ENCODE results near the gene DDX3X. TPM values are rescaled to one million over a fixed set of nuclear protein-coding genes. Genes with fewer than 3 reads are reported as not detected.
A peak's percentile ranks its signal among the peaks of the same experiment; 100 is the strongest.

Gene DDX3X
- total RNA-seq, 2 donors from 2014 or later, result 137 to 301 TPM

DNA sequence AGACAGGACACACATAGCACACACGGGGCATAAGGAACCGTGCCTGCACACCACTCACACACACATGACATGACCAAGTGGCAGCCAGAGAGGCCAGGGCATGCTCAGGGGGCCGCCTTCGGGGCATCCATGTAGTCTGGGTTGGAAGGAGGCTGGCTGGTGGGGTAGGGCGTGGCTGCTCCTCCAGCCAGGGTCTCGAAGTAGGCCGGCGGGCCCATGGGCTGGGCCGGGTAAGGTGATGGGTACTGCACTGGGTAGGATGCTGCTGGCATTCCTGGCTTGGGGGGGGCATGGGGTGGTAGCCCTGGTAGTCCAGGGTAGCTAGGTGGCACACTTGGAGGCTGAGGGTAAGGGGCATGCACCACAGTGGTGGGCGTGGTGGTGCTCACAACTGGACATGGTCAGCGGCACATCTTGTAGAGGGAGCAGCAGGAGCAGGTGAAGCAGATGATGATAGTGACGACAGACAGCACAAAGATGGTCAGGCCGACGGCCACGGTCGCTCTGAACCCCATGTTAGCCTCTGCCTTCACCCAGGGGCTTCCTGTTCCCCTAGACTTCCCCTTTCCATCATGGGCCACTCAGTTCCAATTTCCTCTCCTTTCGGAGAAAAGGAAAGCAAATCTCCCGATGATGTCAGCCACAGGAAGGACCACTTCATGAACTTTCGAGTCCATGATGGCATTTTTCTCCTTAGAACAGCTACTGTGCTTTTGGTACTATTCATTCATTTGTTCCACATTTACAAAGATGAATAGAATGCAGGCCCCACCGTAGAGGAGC is 10.9 kb upstream of the DDX3X start:
- ATAC-seq (no peak), DNase-seq (no peak)
- intact Hi-C loops (cut with DNase I), result no loop called here

DNA sequence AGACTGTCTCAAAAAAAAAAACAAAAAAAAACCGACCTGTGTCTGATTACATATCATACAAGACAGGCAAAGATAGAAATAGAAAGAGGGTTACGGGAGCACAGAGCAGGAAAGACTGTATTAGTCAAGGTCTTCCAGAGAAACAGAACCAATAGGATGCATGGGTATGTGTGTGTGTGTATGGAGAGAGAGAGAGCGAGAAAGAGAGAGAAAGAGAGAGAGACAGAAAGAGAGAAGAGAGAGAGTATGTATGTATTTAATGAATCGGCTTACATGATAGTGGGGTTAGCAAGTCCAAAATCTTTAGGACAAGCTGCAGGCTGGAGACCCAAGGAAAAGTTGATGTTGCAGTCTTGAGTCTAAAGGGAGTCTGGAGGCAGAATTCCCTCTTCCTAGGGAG is 7.5 kb upstream of the DDX3X start:
- no peak for ATAC-seq
- no peak for DNase-seq
- intact Hi-C loops (cut with DNase I), result no loop called here

DNA sequence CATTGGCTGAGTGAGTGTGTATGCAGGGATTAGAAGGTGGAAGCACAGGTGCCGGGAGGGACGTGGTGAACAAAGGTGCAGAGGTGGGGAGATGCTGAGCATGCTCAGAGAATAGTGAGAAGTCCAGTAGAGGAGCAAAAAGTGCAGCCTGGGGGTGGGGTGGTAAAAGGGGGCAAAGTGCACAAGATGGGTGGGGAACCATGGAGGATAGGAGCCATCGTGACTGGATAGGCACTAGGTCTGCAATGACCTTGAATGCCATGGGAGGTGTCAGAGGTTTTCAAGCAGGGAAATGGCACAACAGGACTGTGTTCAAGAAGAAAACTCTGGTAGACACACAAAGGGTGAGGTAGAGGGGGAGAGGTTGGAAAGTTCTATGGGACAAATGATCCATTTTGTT is 6.6 kb upstream of the DDX3X start:
- intact Hi-C loops (cut with DNase I), result no loop called here
- DNase-seq, result no peak
- ATAC-seq, result no peak

DNA sequence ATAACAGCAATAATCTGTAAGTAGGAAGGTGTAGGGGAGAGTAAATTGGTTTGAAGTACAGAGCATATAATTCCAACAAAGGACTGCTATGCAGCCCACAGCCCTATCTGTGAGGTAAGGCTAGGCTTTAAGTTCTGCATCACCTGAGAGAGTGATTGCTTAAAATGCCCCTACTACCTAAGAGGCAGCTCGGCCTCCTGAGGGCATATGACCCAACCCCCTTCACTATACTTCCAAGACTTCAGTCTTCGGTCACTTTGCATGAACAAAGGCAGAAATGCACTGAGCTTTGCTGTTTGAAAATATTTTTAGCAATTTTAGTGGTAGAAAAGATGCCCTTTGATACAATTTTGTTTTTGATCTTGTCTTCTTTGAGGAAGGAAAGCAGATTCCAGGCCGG is 4.9 kb upstream of the DDX3X start:
- ATAC-seq (no peak), DNase-seq (no peak)
- intact Hi-C loops (cut with DNase I), result no loop called here

DNA sequence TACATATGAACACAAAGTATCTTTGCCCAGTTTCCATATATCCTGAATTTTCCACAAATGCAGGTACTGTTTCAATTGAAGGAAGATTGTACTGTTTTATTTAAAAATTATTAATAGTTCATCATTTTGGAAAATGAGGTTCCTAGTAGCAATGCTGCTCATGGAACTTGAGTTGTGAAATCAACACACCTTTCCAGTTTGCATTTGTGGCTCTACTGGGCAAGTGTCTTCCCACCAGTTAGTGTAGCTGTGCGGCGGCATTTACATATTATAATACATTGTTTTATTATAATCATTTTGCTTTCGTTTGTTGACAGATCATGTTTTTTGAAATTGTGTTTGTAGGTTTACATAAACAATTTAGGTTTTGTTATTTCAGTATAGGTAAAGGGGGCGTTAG is 2.0 kb upstream of the DDX3X start:
- intact Hi-C loops (cut with DNase I), result loop anchor here in 1 of 2 donors (10.0 kb wide), 1 partner anchor 113 kb away; the partner anchor contains the start of gene NYX

DNA sequence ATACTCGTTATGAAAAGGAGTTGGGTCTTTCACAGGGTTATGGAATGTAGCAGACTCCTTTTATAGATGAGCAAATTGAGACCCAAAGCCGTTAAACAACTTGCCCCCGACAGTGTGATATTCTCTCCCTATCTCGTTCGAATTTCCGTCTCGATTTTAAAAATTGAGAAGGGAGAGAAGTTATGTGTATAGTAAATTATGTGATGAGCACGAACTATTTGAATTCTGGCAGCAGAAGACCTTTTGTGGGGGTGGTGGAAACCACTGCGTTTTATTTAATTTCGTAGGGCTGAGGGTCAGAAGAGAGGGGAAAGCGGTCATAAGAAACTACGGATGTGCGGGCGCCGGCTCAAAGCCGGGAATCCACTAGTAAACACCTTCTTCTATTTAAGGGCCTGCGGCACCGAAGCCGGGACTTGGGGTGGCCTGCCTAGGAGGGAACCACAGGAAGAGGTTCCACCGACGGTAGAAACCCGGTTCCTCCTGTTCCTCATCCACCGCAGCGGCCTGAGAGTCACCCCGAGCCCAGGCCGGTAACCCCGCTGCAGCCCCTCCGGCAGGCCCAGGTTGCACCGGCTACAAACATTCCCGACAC is 1.5 kb upstream of the DDX3X start:
- DNase-seq, result peak; percentile 42
- intact Hi-C loops (cut with DNase I), result loop anchor here in 1 of 2 donors (10.0 kb wide), 1 partner anchor 112 kb away; the partner anchor contains the start of gene NYX
- ATAC-seq, result peak in 1 of 2 donors; percentile 1

More for the DNA sequence above, 2.0 kb upstream of the DDX3X start:
- no peak for DNase-seq
- no peak for ATAC-seq

DNA sequence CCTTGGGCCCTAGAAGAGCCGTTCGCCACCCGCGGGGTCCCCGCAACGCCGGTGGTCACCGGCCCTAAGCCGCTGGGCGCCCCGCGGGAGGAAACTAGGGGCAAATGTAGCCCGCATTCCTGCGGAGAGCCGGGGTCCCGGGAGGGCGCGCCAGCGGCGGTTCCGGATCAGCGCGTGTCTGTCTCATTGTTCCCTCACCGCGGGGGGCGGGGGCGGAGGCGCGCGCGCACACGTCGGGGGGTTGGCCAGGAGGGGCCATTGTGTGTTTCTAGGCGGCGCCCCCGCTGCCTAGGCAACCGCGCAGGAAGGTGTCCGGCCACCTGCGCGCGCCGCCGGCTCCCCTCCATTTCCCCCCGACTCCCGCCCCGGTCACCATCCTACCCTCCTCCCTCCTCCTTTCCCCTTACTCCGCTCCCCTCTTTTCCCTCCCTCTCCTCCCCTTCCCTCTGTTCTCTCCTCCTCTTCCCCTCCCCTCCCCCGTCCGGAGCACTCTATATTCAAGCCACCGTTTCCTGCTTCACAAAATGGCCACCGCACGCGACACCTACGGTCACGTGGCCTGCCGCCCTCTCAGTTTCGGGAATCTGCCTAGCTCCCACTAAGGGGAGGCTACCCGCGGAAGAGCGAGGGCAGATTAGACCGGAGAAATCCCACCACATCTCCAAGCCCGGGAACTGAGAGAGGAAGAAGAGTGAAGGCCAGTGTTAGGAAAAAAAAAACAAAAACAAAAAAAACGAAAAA is 789 bp upstream of the DDX3X start:
- ATAC-seq, result peak; percentile 63 to 75
- intact Hi-C loops (cut with DNase I), result loop anchor here in 1 of 2 donors (10.0 kb wide), 1 partner anchor 112 kb away; the partner anchor contains the start of gene NYX

DNA sequence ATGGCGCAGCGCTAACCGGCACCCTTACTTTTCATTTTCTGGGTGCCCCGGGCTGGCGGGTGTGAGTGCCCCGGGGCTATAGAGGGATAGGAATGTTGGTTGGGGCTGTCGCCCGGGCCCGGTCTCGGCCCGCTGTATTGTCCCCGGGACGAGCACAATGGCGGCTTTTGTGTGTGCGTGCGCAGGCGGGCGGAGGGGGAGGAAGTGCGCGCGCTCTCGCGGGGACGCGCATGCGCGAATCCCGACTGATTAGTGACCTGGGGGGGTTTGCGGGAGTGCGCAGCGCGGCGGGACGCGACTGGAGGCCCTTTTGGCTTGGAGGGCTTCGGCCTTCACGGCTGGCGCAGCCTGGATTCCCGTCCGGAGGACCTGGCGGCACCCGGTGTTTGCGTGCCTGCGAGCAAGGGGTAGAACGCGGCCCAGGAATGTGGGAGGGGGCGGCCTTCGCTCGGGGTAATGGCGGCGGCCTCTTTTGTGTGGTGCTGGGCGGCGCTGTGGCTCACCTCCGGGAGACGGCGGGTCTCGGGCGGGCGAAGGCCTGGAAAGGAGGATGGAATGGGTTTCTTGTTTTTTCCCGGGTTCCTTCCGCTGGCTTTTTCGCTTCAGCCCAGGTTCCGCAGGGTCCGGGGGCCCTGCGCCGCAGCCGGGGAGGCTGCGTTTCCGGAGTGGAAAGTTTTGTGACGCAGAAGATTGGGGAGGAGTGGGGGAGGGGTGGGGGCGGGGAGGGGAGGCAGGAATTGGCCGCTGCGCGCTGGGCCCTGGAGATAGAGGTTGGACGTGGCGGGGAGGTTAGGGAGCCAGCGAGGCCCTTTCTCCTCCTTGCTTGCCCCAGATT is 618 bp downstream of the DDX3X start:
- intact Hi-C loops (cut with DNase I), result loop anchor here in 1 of 2 donors (10.0 kb wide), 1 partner anchor 110 kb away; the partner anchor contains the start of gene NYX
- ATAC-seq (peak; percentile 68 to 79), DNase-seq (peak; percentile 92)

More for the DNA sequence above, 789 bp upstream of the DDX3X start:
- DNase-seq, result peak; percentile 93

DNA sequence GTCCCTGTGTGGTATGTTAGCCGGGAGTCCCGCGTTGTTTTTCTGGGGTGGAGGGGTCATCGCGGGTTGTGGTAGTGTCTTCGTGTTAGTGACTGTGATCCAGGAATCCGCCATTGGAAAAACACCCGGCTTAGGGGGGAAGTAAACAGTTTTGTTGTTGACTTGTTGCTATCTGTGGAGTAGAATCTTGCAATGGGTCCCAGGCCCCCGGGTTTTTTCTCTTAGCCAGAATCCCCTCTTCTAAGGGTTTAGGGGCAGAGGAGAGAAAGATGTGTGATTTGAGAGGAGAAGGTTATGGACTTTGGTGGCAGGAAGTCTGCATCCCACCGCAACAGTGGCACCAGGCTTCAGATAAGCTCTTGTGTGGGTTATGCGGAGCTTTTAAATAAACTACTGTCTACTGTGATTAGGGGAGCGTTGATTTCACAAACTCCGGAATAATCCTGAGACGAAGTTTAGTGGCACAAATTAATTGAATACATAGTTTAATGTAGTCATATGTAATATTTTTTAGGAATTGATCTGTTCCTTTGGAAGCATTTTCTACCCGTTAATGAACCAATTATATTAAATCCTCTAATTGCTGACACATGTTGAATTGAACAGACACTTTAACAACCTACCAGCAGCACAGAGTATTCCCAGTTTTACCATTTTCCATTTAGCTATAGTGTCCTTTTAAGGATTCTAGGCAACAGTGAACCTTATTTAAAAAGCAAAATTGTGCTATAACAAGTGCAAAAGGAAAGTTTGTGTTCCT is 1.4 kb downstream of the DDX3X start:
- DNase-seq, result no peak
- intact Hi-C loops (cut with DNase I), result loop anchor here in 1 of 2 donors (10.0 kb wide), 1 partner anchor 109 kb away; the partner anchor contains the start of gene NYX
- no peak for ATAC-seq

DNA sequence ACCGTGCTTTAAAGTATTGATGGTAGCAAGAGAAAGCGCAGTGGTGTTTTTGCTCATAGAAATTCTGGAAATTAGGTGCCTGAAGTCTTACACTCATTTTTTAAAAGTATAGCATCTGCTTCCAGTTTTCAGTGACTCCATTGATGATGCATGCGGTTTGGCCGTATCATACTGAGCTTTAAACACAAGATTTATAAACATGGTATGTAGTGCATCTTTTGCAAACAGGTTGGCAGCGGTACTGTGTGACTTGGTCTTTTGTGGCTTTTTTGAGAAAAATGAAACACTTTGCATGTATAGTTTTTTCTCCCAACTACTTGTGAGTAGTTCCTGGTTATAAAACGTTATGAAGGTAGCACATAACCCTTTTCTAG is 2.0 kb downstream of the DDX3X start:
- no peak for ATAC-seq
- no peak for DNase-seq
- intact Hi-C loops (cut with DNase I), result loop anchor here in 1 of 2 donors (10.0 kb wide), 1 partner anchor 109 kb away; the partner anchor contains the start of gene NYX

DNA sequence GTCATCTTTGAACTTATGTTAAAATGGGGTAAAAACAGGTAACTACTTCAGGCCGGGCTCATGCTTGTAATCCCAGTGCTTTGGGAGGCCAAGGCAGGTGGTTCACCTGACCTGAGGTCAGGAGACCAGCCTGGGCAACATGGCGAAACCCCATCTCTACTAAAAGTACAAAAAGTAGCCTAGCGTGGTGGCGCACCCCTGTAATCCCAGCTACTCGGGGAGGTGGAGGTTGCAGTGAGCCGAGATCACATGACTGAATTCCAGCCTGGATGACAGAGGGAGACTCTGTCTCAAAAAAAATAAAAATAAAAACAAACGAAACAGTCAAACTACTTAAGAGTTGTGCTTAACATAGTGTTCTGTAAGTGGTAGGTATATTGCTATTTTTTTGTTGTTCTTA is 2.5 kb downstream of the DDX3X start:
- DNase-seq, result no peak
- intact Hi-C loops (cut with DNase I), result loop anchor here in 1 of 2 donors (10.0 kb wide), 1 partner anchor 108 kb away; the partner anchor contains the start of gene NYX

DNA sequence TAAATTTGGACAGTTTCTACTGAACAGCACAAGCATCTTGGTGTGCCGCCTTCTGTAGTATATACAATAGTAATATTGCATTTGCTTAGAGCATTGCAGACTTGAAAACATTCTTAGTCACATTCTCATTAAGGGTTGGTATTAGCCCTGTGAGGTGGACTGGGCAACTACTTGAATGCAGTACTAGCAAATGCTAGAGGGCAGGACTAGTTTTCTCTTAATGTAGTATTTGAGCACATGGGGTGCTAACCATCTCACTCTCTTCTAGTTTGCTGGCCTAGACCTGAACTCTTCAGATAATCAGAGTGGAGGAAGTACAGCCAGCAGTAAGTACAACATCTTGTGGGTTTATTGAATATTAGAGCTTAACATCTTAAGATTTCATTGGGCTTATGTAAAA is 3.2 kb downstream of the DDX3X start:
- DNase-seq, result no peak
- ATAC-seq, result no peak
- intact Hi-C loops (cut with DNase I), result loop anchor here in 1 of 2 donors (10.0 kb wide), 1 partner anchor 108 kb away; the partner anchor contains the start of gene NYX

More for the DNA sequence above, 2.5 kb downstream of the DDX3X start:
- ATAC-seq, result no peak

DNA sequence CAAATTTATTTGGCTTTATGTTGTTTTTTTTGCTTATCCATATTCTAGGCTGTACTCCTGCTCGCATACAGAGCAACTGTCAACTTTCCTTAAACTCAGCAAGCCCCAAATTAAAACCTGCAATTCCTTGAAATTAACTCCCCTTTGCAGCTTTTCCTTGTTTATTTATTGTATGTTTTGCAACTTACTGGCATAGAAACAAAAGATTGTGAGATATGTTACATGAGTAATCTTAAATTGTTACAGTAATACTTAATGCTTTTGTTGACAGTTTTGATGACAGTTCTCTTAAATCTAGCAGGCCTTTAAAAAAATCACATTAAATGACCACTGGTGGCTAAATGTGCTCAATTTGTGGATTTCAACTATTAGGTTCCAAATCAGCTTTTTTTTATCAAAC is 4.5 kb downstream of the DDX3X start:
- intact Hi-C loops (cut with DNase I), result loop anchor here in 1 of 2 donors (10.0 kb wide), 1 partner anchor 106 kb away; the partner anchor contains the start of gene NYX
- DNase-seq (no peak), ATAC-seq (no peak)

DNA sequence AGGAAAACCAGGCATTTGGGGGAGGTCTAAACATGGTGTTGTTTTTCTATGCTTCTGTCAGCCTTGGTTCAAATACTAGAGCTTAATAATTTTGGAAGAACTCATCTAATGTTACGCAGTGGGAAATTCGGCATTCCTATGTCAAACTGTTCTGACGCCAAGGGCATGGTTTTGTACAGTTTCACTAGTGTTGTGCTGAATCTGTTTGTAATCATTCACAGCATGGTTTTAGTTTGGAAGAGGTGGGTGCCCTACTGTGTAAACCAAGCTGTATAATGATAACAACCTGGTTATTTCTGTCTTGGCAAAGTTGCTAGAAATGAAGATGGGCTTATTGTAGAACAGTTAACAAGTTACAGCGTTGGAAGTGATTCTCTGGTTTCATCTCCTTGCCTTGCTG is 5.2 kb downstream of the DDX3X start:
- ATAC-seq (no peak), DNase-seq (no peak)
- intact Hi-C loops (cut with DNase I), result loop anchor here in 1 of 2 donors (10.0 kb wide), 1 partner anchor 106 kb away; the partner anchor contains the start of gene NYX

DNA sequence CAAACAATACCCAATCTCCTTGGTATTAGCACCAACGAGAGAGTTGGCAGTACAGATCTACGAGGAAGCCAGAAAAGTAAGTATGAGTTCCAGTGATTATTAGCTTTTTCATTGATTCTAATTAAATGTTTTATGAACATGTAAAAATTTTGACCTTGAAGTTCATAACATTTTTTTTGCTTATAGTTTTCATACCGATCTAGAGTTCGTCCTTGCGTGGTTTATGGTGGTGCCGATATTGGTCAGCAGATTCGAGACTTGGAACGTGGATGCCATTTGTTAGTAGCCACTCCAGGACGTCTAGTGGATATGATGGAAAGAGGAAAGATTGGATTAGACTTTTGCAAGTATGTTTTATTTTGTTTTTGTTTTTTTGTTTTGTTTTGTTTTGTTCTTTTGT is 10.1 kb downstream of the DDX3X start:
- ATAC-seq, result no peak
- DNase-seq, result no peak
- intact Hi-C loops (cut with DNase I), result no loop called here

DNA sequence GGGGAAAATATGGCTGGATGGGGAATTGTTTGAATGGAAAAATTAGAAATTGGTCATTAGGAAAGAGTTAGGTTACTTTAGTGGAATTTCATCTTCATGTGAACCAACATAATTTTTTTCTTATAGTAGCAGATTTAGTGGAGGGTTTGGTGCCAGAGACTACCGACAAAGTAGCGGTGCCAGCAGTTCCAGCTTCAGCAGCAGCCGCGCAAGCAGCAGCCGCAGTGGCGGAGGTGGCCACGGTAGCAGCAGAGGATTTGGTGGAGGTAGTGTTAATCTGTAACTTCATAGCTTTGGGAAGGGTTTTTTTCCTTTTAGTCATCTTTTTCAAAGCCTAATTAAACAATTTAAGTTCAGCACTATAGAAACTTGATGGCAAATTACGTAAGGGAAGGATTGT is 13.2 kb downstream of the DDX3X start:
- DNase-seq (no peak), ATAC-seq (no peak)
- intact Hi-C loops (cut with DNase I), result no loop called here

DNA sequence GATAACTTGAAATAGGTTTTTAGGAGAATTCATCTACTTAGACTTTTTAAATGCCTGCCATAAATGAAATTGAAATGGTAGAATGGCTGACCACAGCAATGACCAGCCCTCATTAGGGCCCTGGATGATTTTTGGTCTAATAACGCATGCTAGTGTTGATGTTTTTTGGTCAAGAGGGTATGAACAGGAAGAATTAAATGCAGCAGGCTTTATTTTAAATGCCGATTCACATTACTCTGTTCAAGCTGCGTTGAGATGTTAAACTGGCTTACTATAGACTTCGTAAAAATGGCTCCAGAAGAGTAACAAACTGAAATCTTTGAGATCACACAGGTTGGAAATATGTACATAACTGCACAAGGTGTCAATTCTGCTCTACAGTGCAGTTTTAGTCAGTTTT is 14.6 kb downstream of the DDX3X start:
- intact Hi-C loops (cut with DNase I), result no loop called here
- ATAC-seq (no peak), DNase-seq (no peak)
